ENCODE data around the gene DGKH.

- TF ChIP-seq EP300 (conservative IDR thresholded peaks at IDR 0.05; ENCODE audit: poor library complexity, severe bottlenecking) (no peak), TAF1 (IDR thresholded peaks at IDR 0.05; ENCODE audit: low read depth) (no peak), CTCF (IDR thresholded peaks at IDR 0.05; ENCODE audit: poor library complexity, severe bottlenecking) (no peak), RAD21 (conservative IDR thresholded peaks at IDR 0.05) (no peak), POLR2AphosphoS5 (IDR thresholded peaks at IDR 0.05) (no peak)
- TF ChIP-seq, protein P1, sequence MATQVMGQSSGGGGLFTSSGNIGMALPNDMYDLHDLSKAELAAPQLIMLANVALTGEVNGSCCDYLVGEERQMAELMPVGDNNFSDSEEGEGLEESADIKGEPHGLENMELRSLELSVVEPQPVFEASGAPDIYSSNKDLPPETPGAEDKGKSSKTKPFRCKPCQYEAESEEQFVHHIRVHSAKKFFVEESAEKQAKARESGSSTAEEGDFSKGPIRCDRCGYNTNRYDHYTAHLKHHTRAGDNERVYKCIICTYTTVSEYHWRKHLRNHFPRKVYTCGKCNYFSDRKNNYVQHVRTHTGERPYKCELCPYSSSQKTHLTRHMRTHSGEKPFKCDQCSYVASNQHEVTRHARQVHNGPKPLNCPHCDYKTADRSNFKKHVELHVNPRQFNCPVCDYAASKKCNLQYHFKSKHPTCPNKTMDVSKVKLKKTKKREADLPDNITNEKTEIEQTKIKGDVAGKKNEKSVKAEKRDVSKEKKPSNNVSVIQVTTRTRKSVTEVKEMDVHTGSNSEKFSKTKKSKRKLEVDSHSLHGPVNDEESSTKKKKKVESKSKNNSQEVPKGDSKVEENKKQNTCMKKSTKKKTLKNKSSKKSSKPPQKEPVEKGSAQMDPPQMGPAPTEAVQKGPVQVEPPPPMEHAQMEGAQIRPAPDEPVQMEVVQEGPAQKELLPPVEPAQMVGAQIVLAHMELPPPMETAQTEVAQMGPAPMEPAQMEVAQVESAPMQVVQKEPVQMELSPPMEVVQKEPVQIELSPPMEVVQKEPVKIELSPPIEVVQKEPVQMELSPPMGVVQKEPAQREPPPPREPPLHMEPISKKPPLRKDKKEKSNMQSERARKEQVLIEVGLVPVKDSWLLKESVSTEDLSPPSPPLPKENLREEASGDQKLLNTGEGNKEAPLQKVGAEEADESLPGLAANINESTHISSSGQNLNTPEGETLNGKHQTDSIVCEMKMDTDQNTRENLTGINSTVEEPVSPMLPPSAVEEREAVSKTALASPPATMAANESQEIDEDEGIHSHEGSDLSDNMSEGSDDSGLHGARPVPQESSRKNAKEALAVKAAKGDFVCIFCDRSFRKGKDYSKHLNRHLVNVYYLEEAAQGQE (IDR thresholded peaks at IDR 0.05; ENCODE audit: borderline replicate concordance) = no peak
These were observed 142.1 kb downstream of the DGKH start for GRCh38 chr13:42190529-42190928.

Measured in neural cell (in vitro differentiated cells).